Measurements from ENCODE around the gene FDXR.
A peak's percentile ranks its signal among the peaks of the same experiment; 100 is the strongest.
"Not testable (repeated sequence)": the region's sequence is repeated elsewhere in the genome, so short reads cannot be mapped to it uniquely, and the experiment has no call there.

The FDXR gene

GRCh38 chr17:74871356-74872076 lies 1.3 kb downstream of the FDXR start:
- no peak for DNase-seq (ENCODE audit: low spot score)

GRCh38 chr17:74870512-74870911 lies 2.3 kb downstream of the FDXR start:
- DNase-seq (ENCODE audit: low spot score) = no peak

- not testable (repeated sequence) for DNase-seq (ENCODE audit: low spot score)
Measured at GRCh38 chr17:74870028-74870427, 2.8 kb downstream of the FDXR start.

GRCh38 chr17:74868908-74869255 lies 3.9 kb downstream of the FDXR start:
- DNase-seq (ENCODE audit: low spot score) = no peak

- DNase-seq (ENCODE audit: low spot score) = no peak
Measured at GRCh38 chr17:74868251-74868907, 4.4 kb downstream of the FDXR start.

- no peak for DNase-seq (ENCODE audit: low spot score)
Measured at GRCh38 chr17:74866198-74866835, 6.5 kb downstream of the FDXR start.

- DNase-seq (ENCODE audit: low spot score) = no peak
Measured at GRCh38 chr17:74865504-74866197, 7.1 kb downstream of the FDXR start.

- peak; percentile 94 for DNase-seq (ENCODE audit: low spot score)
Measured at GRCh38 chr17:74864866-74865395, 7.9 kb downstream of the FDXR start.

- DNase-seq (ENCODE audit: low spot score) = no peak
Measured at GRCh38 chr17:74864297-74864865, 8.4 kb downstream of the FDXR start.

- no peak for DNase-seq (ENCODE audit: low spot score)
Measured at GRCh38 chr17:74863420-74864296, 9.1 kb downstream of the FDXR start.

- DNase-seq (ENCODE audit: low spot score) = no peak
Measured at GRCh38 chr17:74862919-74863318, 9.9 kb downstream of the FDXR start.

GRCh38 chr17:74862108-74862901 lies 10.5 kb downstream of the FDXR start:
- DNase-seq (ENCODE audit: low spot score) = peak; percentile 94

GRCh38 chr17:74861662-74862107 lies 11.1 kb downstream of the FDXR start:
- no peak for DNase-seq (ENCODE audit: low spot score)

GRCh38 chr17:74860872-74861661 lies 11.7 kb downstream of the FDXR start:
- no peak for DNase-seq (ENCODE audit: low spot score)

GRCh38 chr17:74860229-74860871 lies 12.4 kb downstream of the FDXR start:
- DNase-seq (ENCODE audit: low spot score) = peak; percentile 55

GRCh38 chr17:74859459-74860228 lies 13.2 kb downstream of the FDXR start, which contains the start of gene GRIN2C:
GRIN2C (minus strand) TSS chr17:74859885; CDS start chr17:74855092, 4,793 bp downstream.
- peak; percentile 75 for DNase-seq (ENCODE audit: low spot score)

- no peak for DNase-seq (ENCODE audit: low spot score)
Measured at GRCh38 chr17:74858672-74859458, 13.9 kb downstream of the FDXR start.

All from HuH-7 (cell line).